GM11168 (cell line): ENCODE results near the gene PRH2.

Source experiments
- in situ Hi-C: fragments of 300-500 bp; cut with MboI; formaldehyde crosslinking; loops from one replicate; pipeline ENCODE4 v1.12.0; 2022; ENCODE audit warnings: low sequenced_read_pairs; ENCODE audit not compliant: unreplicated experiment

PRH2 gene

DNA sequence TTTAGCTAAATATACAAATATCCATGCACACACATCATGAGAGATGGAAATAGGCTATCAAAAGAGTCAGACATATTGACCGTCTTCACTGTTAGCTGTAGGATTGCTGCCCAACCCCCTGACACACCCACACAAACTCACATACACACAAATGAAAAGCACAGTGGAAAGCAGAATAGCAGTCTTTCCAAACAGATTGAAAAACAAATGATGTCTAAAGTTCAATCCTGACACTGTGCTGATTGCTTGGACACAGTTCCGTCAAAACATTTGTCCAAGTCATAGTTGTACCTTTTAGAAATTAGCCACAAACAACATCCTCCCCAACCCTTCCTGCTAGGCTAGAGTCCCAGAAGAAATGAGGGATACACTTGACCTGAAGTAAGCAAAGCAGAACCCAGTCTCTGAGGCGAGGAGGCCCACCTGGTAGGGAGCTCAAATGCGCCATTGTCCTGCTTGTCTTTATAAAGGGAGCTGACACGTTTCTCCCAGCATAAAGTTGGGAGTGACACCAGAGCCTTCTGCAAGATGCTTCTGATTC is at the start of gene PRH2:
TSS of gene PRH2 (plus strand) at position 491 of the 541 bp plus-strand sequence. CDS start at position 529, 38 bp downstream.
- in situ Hi-C loops: no loop called here

DNA sequence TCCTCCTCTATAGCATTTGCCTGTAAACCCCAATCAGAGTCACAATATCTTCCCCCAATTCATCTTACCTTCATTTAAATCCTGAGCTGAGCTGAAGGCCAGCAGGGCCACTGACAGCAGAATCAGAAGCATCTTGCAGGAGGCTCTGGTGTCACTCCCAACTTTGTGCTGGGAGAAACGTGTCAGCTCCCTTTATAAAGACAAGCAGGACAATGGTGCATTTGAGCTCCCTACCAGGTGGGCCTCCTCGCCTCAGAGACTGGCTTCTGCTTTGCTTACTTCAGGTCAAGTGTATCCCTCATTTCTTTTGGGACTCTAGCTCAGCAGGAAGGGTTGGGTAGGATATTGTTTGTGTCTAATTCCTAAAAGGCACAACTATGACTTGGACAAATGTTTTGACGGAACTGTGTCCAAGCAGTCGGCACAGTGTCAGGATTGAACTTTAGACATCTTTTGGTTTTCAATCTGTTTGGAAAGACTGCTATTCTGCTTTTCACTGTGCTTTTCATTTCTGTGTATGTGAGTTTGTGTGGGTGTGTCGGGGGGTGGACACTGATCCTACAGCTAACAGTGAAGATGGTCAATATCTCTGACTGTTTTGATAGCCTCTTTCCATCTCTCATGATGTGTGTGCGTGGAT is 44.8 kb upstream of the PRH2 start, which contains the start of gene PRH1:
TSS of gene PRH1 (minus strand) at position 170 of the 640 bp plus-strand sequence. CDS start at position 132, 38 bp downstream.
- in situ Hi-C loops: no loop called here

GRCh38 chr12:10889226-10889625 is 39.8 kb upstream of the PRH2 start:
- in situ Hi-C loops: no loop called here

DNA sequence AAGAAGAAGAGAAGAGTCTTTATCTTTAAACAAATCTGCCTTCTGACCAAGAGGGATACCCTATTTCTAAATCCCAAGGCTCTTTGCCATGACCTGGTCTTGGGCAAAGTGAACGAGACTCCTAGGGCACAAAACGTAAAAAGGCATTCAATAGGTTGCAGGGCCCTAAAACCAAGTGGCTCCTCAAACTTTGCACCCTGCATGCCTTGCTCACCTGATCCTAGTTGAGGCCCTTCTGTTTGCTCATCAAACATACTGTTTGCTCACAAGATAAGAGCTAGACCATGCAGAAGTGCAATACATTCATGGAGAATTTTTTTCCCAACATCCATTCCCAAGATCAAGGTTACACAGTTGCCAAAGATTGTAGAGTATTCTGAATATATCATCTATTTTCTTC is 37.1 kb upstream of the PRH2 start:
- in situ Hi-C loops: no loop called here

GRCh38 chr12:10896854-10897253 is 32.2 kb upstream of the PRH2 start:
- in situ Hi-C loops: no loop called here

- in situ Hi-C loops: no loop called here
These were observed 28.5 kb upstream of the PRH2 start for GRCh38 chr12:10900530-10900929.

DNA sequence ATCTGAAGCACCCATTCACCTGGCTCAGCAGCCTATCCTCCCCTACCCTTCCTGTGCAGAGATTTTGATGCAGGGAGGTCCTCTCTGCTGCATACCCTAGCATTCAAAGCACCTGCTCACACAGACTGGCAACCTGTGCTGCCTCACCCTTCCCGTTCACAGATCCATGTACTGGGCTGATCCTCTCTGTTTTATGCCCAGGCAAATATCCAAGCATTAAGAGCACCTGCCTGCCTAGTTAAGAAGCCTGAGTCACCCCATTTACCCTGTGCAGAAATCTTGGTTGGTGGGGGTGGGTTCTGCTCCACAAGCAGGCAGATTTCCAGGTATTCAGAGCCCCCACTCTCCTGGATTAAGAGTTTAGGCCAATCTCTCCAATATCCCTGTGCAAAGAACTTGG is 28.1 kb upstream of the PRH2 start:
- in situ Hi-C loops: no loop called here

- in situ Hi-C loops: no loop called here
These were observed 27.6 kb upstream of the PRH2 start for GRCh38 chr12:10901427-10901826.

- in situ Hi-C loops: no loop called here
These were observed 24.4 kb upstream of the PRH2 start for GRCh38 chr12:10904686-10905085.

DNA sequence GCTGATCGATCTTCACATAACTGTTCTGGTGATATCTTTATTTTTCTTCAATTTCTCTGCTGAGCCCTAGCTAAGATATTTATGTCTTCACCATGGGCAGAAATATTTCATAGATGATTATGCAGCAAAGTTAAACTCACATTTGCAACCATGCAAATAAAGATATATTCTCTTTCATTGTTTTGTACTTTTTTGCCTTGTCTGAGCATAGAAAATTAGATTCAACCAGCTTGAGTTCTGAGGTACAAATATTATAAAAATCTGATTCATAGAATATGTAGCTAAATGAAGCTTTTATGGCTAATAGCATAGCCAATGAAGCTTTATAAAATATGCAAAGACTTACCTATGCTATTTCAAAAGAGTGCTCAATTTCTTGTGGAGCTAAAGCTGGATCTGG is 19.6 kb upstream of the PRH2 start, which contains the start of gene TAS2R13:
TSS of gene TAS2R13 (minus strand) at position 101 of the 400 bp plus-strand sequence. CDS start 264 bp downstream, outside the sequence.
- in situ Hi-C loops: no loop called here

DNA sequence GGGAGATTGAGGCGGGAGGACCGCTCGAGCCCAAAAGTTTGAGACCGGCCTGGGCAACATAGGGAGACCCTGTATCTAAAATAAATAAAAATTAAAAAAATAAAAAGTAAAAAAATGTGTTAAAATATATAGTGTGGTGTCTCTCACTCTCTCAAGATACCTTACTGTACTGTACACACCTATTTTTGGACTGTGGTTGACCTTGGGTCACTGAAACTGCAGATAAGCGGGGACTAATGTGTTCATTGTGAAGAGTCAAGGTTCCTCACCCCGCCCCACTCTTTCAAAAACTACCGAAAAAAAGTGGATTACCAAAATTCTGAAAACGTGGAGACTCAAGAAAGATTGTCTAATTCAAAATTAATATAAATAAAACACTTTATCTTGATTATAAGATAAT is 18.7 kb upstream of the PRH2 start:
- in situ Hi-C loops: no loop called here

GRCh38 chr12:10919809-10920208 is 9.2 kb upstream of the PRH2 start:
- in situ Hi-C loops: no loop called here

- in situ Hi-C loops: no loop called here
These were observed 2.8 kb upstream of the PRH2 start for GRCh38 chr12:10926269-10926668.

DNA sequence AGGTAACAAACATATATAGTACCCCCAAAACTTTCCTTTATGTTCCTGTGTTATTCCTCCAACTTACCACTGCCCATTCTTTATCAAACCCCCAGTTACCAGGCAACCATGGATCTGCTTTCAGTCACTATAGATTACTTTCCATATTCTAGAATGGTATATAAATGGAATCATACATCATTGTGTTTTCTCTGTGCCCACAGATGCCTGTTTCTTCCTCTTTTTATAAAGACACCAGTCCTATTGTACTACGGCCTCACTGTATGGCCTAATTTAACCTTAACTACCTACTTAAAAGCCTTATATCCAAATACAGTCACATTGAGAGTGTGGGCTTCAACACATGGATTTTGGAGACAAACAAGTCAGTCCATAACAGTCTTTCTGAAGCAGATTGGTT is 7.5 kb downstream of the PRH2 start:
- in situ Hi-C loops: no loop called here

DNA sequence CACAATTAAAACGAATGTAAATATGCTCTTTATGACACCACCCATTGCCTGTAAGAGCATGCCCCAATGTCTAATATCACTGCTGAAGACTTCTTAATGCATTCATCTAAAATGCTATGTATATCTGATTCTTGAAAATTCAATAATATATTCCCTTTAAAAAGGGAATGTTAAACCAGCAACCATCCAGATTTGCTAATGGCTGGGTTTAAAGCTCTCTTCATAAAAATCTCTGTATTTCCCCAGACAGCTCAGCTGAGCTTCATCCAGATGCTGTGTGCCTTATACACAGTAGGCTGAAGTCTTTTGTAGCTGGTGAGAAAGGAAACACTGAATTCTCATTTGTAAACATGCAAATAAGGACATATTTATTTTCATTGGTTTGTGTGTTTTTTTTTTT is 10.1 kb downstream of the PRH2 start, which contains the start of gene TAS2R14:
TSS of gene TAS2R14 (minus strand) at position 101 of the 400 bp plus-strand sequence. CDS start at position 45, 56 bp downstream.
- in situ Hi-C loops: no loop called here

DNA sequence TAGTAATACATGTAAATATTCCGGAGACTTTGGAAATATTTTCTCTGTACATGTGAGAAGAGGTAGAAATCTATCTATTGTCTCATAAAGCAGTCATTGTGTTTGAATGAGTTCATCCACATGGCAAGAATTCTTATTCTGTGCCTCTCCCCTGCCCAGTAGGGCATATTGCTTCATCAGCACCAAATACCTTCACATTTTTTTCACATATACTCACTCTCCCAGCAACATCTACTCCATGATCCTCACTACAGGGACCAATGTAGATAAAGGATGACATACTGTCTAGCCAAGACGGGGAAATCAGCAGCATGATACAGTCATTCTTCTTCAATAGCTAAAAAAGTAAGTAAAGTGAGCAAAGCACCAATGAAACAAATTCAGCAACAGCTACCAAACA is 11.4 kb downstream of the PRH2 start:
- in situ Hi-C loops: no loop called here

- in situ Hi-C loops: no loop called here
These were observed 12.3 kb downstream of the PRH2 start for GRCh38 chr12:10941369-10941768.

DNA sequence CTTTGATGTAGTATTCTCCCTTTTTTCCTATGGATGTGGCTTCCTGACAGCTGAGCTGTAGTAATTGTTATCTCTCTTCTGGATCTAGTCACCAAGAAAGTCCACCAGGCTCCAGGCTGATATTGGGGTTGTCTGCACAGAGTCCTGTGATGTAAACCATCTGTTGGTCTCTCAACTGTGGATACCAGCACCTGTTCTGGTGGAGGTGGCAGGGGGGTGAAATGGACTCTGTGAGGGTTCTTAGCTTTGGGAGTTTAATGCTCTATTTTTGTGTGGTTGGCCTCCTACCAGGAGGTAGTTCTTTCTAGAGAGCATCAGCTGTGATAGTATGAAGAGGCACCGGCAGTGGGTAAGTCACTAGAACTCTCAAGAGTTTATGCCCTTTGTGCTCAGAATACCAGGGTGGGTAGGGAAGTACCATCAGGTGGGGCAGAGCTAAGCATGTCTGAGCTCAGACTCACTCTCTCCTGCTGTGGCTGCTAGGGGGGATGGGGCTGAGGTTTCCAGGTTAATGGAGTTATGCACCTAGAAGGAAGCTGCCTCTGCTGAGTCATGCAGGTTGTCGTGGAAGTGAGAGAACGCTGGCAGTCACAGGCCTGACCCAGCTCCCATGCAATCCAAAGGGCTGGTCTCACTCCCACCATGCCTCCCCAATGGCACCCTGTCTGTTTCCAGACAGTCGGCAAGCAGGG is 13.0 kb downstream of the PRH2 start:
- in situ Hi-C loops: no loop called here

DNA sequence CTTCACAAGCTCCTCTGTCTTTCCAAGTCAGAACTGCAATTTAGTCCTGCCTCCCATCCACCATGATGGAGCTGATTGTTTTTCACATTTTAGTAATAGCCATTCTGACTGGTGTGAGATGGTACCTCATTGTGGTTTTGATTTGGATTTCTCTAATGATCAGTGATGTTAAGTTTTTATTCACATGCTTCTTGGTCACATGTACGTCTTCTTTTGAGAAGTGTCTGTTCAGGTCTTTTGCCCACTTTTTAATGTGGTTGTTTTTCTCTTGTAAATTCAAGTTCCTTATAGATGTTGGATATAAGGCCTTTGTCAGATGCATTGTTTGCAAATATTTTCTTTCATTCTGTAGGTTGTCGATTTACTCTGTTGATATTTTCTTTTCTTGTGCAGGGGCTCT is 14.1 kb downstream of the PRH2 start:
- in situ Hi-C loops: no loop called here

GRCh38 chr12:10952645-10953044 is 23.6 kb downstream of the PRH2 start:
- in situ Hi-C loops: no loop called here

GRCh38 chr12:10956085-10956484 is 27.0 kb downstream of the PRH2 start:
- in situ Hi-C loops: no loop called here
